ENCODE data around the gene NRTN.

- TF ChIP-seq EZH2phosphoT487 (IDR thresholded peaks at IDR 0.05; ENCODE audit: borderline replicate concordance, low read depth, low read length) (no peak), CTCF (conservative IDR thresholded peaks at IDR 0.05; ENCODE audit: low read length) (no peak)
Observed at GRCh38 chr19:5867201-5868136, 62.6 kb downstream of the NRTN start.
